ENCODE measurements around the gene CCR3.

CCR3 gene

DNA sequence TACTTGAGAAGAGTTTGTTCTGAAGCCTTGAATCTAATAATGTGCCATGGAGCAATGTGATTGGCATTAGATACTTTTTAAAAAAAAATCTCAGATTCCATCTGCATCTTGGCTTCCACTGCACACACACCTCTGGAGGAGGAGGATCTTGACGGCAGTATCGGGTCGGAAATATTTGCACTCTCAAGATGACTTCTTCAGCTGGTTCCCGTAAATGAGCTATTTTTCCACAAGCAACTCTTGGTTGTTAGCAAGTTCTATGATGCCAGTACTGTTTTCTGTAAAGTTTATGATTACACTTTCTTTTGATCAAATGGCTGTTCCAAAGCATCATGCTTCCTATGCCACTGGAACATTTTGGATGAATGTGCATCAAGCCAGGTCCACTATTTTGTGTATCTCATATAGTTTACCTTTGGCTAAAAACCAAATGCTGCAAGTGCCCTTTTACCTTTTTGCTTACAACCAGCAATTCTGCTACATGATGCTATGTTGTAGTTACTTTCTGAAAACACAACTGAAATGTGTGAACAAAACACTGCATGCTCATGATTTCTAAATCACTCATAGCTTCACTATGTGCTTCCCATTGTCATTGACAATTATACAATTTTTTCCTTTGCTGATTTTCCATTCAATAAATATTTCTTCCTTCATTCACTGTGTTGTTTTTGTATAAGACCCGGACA is 43.8 kb downstream of the CCR3 start:
- no peaks in the 10 kb centered on the region for H3K27me3 ChIP-seq (ENCODE audit: insufficient read depth, poor library complexity, severe bottlenecking)

DNA sequence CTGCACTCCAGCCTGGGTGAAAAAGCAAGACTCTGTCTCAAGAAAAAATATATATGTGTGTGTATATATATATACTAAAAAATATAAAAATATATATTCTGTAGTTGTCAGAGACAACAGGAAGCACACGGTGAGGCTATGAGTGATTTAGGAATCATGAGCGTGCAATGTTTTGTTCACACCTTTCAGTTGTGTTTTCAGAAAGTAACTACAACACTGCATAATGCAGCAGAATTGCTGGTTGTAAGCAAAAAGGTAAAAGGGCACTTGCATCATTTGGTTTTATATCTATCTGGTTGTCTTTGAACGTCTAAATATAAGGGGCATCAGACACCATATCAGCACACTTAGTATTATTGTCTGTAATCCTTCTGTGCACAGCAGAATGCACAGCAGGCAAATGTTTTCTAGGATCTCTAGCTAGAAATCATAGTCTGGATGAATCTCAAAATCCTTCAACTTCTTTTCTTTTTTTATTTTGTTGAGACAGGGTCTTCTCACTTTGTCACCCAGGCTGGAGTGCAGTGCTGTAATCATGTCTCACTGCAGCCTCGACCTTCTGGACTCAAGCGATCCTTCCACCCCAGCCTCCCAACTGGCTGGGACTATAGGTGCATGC is 44.8 kb downstream of the CCR3 start:
- Histone ChIP-seq H3K27ac (ENCODE audit: poor library complexity, severe bottlenecking) (no peak overlapping the region), H3K27me3 (ENCODE audit: insufficient read depth, poor library complexity, severe bottlenecking) (no peaks in the 10 kb centered on the region), H3K9me3 (ENCODE audit: severe bottlenecking) (no peaks in the 10 kb centered on the region), H3K36me3 (ENCODE audit: low read depth) (no peaks in the 10 kb centered on the region), H3K4me3 (ENCODE audit: severe bottlenecking) (no peak overlapping the region), H3K4me1 (ENCODE audit: insufficient read depth, poor library complexity, severe bottlenecking) (no peaks in the 10 kb centered on the region)
- DNase-seq (ENCODE audit: low spot score): no peak
- ATAC-seq (ENCODE audit: low read depth): no peak
- TF ChIP-seq, protein P1, sequence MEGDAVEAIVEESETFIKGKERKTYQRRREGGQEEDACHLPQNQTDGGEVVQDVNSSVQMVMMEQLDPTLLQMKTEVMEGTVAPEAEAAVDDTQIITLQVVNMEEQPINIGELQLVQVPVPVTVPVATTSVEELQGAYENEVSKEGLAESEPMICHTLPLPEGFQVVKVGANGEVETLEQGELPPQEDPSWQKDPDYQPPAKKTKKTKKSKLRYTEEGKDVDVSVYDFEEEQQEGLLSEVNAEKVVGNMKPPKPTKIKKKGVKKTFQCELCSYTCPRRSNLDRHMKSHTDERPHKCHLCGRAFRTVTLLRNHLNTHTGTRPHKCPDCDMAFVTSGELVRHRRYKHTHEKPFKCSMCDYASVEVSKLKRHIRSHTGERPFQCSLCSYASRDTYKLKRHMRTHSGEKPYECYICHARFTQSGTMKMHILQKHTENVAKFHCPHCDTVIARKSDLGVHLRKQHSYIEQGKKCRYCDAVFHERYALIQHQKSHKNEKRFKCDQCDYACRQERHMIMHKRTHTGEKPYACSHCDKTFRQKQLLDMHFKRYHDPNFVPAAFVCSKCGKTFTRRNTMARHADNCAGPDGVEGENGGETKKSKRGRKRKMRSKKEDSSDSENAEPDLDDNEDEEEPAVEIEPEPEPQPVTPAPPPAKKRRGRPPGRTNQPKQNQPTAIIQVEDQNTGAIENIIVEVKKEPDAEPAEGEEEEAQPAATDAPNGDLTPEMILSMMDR (IDR thresholded peaks at IDR 0.05; ENCODE audit: poor library complexity, severe bottlenecking): no peak

More for the DNA sequence above, 43.8 kb downstream of the CCR3 start:
- no peak for ATAC-seq (ENCODE audit: low read depth)
- Histone ChIP-seq H3K27ac (ENCODE audit: poor library complexity, severe bottlenecking) (no peak overlapping the region), H3K4me1 (ENCODE audit: insufficient read depth, poor library complexity, severe bottlenecking) (no peaks in the 10 kb centered on the region), H3K36me3 (ENCODE audit: low read depth) (no peaks in the 10 kb centered on the region), H3K4me3 (ENCODE audit: severe bottlenecking) (no peak overlapping the region), H3K9me3 (ENCODE audit: severe bottlenecking) (no peaks in the 10 kb centered on the region)
- TF ChIP-seq, protein P1 (IDR thresholded peaks at IDR 0.05; ENCODE audit: poor library complexity, severe bottlenecking): no peak
- no peak for DNase-seq (ENCODE audit: low spot score)

DNA sequence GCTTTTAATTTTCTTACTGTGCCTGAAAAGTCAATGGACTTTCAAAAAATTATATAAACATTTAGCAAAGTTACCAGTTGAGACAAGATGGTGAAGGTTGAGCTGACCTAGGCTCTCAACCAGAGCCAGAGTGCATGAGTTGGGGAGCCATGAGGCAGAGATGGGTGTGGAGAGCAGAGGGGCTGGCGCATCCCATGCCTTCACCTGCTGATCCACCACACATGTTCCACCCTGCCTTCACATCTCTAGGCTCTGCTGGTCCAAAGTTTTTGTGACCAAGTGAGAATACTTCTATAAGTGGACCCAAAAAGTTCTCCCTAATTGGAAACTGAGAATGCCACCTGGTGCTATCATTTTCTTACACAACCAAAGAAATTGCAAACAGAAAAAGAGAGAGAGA is 47.3 kb downstream of the CCR3 start:
- DNase-seq (ENCODE audit: low spot score) (no peak), ATAC-seq (ENCODE audit: low read depth) (no peak)
- H3K36me3 ChIP-seq (ENCODE audit: low read depth): no peaks in the 10 kb centered on the region
- no peaks in the 10 kb centered on the region for H3K9me3 ChIP-seq (ENCODE audit: severe bottlenecking)
- H3K4me3 ChIP-seq (ENCODE audit: severe bottlenecking): no peak overlapping the region
- H3K4me1 ChIP-seq (ENCODE audit: insufficient read depth, poor library complexity, severe bottlenecking): no peaks in the 10 kb centered on the region
- no peaks in the 10 kb centered on the region for H3K27me3 ChIP-seq (ENCODE audit: insufficient read depth, poor library complexity, severe bottlenecking)
- no peak overlapping the region for H3K27ac ChIP-seq (ENCODE audit: poor library complexity, severe bottlenecking)
- TF ChIP-seq, protein P1 (IDR thresholded peaks at IDR 0.05; ENCODE audit: poor library complexity, severe bottlenecking): no peak

DNA sequence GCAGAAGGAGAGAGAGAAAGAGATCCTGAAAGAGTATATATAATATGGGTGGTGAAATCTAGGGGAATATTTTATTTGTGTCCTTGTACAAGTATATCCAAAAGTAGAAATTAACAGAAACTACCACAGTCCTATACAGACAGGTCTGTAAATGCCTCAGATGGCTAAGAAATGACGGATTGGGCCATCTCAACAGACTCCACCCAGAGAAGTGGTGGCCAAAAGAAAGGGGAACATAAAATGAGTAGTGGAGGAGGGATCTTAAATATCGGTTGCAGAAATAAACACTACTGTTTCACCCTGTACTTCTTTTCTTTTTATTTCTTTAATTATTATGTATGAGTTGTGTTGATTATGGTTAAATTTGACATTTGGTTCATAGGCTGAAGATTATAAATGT is 47.7 kb downstream of the CCR3 start:
- no peak overlapping the region for H3K27ac ChIP-seq (ENCODE audit: poor library complexity, severe bottlenecking)
- ATAC-seq (ENCODE audit: low read depth): no peak

More for the DNA sequence above, 47.7 kb downstream of the CCR3 start:
- TF ChIP-seq, protein P1 (IDR thresholded peaks at IDR 0.05; ENCODE audit: poor library complexity, severe bottlenecking): no peak
- Histone ChIP-seq H3K4me3 (ENCODE audit: severe bottlenecking) (no peak overlapping the region), H3K4me1 (ENCODE audit: insufficient read depth, poor library complexity, severe bottlenecking) (no peaks in the 10 kb centered on the region), H3K27me3 (ENCODE audit: insufficient read depth, poor library complexity, severe bottlenecking) (no peaks in the 10 kb centered on the region), H3K9me3 (ENCODE audit: severe bottlenecking) (no peaks in the 10 kb centered on the region), H3K36me3 (ENCODE audit: low read depth) (no peaks in the 10 kb centered on the region)
- no peak for DNase-seq (ENCODE audit: low spot score)
